GM06990 (cell line): Measurements from ENCODE around the gene ZBTB42.

Source experiments
- DNase-seq: peaks from one replicate; pipeline ENCODE4 v3.0.0-alpha.2; 2011; ENCODE audit not compliant: insufficient read length; ENCODE audit errors: extremely low read depth
- H3K27me3 ChIP-seq: replicated peaks from 2 replicates; pipeline ENCODE4 v1.6.0; 2011; ENCODE audit warnings: low read length; ENCODE audit not compliant: control insufficient read depth, insufficient read depth
- H3K36me3 ChIP-seq: 2 replicates; pipeline ENCODE4 v1.5.1; 2011; ENCODE audit warnings: low read length; ENCODE audit not compliant: control insufficient read depth, insufficient read depth
- H3K4me3 ChIP-seq: replicated peaks from 2 replicates; pipeline ENCODE4 v1.5.1; 2011; ENCODE audit warnings: low read depth, mild to moderate bottlenecking, control low read depth, low read length
- TF ChIP-seq, protein P1 (sequence below): IDR thresholded peaks from 2 replicates; pipeline ENCODE4 v1.5.1; 2011; ENCODE audit warnings: low read length, control low read depth, mild to moderate bottlenecking, inconsistent platforms; ENCODE audit not compliant: insufficient read depth, poor library complexity, severe bottlenecking

ZBTB42 gene

GRCh38 chr14:104768437-104769323 lies 32.2 kb upstream of the ZBTB42 start:
- peaks cover 24% of the 10 kb centered on the region for H3K36me3 ChIP-seq
- no peaks in the 10 kb centered on the region for H3K27me3 ChIP-seq
- peak; percentile 85 for DNase-seq
- TF ChIP-seq, protein P1, sequence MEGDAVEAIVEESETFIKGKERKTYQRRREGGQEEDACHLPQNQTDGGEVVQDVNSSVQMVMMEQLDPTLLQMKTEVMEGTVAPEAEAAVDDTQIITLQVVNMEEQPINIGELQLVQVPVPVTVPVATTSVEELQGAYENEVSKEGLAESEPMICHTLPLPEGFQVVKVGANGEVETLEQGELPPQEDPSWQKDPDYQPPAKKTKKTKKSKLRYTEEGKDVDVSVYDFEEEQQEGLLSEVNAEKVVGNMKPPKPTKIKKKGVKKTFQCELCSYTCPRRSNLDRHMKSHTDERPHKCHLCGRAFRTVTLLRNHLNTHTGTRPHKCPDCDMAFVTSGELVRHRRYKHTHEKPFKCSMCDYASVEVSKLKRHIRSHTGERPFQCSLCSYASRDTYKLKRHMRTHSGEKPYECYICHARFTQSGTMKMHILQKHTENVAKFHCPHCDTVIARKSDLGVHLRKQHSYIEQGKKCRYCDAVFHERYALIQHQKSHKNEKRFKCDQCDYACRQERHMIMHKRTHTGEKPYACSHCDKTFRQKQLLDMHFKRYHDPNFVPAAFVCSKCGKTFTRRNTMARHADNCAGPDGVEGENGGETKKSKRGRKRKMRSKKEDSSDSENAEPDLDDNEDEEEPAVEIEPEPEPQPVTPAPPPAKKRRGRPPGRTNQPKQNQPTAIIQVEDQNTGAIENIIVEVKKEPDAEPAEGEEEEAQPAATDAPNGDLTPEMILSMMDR, result peak; percentile 91
- no peak overlapping the region for H3K4me3 ChIP-seq

- Histone ChIP-seq H3K27me3 (no peaks in the 10 kb centered on the region), H3K36me3 (peaks cover 25% of the 10 kb centered on the region), H3K4me3 (no peak overlapping the region)
- no peak for DNase-seq
- TF ChIP-seq, protein P1, result no peak
These were observed 31.4 kb upstream of the ZBTB42 start for GRCh38 chr14:104769324-104770071.

DNA sequence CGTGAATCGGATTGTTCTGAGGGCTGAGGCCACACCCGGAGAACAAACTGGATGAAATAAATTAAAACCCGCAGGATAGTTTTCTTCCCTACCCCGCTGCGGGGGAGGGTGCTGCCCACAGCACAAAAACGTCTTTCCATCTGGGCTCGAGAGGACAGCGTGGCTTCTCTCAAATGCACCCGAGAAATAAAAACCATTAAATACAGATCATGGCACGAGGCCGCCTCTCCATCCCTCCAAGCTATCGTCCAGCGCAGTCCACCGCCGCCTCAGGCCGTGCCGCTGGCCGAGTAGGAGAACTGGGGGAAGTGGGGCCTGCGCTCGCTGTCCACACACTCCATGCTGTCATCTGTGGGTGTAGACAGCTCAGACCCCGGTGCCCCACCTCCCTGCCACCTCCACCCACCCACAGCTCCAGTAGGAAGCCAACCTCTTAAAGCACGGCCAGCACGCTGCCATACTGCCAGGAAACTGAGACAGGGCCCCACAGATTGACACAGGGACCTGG lies 30.8 kb upstream of the ZBTB42 start:
- no peak overlapping the region for H3K4me3 ChIP-seq
- peaks cover 28% of the 10 kb centered on the region for H3K36me3 ChIP-seq
- TF ChIP-seq, protein P1, result no peak

GRCh38 chr14:104770851-104771272 lies 30.0 kb upstream of the ZBTB42 start:
- Histone ChIP-seq H3K4me3 (no peak overlapping the region), H3K27me3 (no peaks in the 10 kb centered on the region), H3K36me3 (peaks cover 31% of the 10 kb centered on the region)
- DNase-seq, result no peak
- TF ChIP-seq, protein P1, result peak; percentile 58

More for the DNA sequence above, 30.8 kb upstream of the ZBTB42 start:
- DNase-seq, result no peak
- no peaks in the 10 kb centered on the region for H3K27me3 ChIP-seq

DNA sequence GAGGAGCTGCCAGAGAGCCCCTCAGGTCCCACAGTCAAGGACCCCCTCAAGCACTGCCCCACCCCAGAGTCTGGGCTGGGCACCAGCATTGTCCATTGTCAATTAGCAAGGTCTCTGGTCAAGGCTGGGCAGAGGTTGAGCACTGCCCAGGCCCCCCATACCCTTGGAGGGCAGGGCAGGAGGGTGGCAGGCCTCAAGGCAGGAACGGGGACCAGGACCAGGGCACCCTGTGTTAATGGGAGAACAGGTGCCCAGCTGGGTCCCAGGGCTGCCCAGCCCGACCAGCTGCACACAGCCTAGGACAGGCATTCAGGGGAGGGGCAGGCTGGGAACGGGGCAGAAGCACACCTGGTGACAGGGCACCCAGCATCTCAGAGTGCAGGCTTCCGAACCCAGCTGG lies 29.5 kb upstream of the ZBTB42 start:
- TF ChIP-seq, protein P1, result no peak
- no peak overlapping the region for H3K4me3 ChIP-seq
- no peak for DNase-seq
- no peaks in the 10 kb centered on the region for H3K27me3 ChIP-seq
- H3K36me3 ChIP-seq, result peaks cover 31% of the 10 kb centered on the region
